Chondrocyte (in vitro differentiated cells): ENCODE measurements around the gene SPN. TPM values are rescaled to one million over a fixed set of nuclear protein-coding genes. Genes with fewer than 3 reads are reported as not detected.

ENCODE experiments used
- DNase-seq: peaks from one replicate; pipeline ENCODE4 v3.0.0; 2021; ENCODE audit warnings: mixed read lengths, low spot score
- H3K27ac Mint-ChIP-seq: one replicate; pipeline ENCODE4 v1.8.0; 2021; ENCODE audit warnings: mild to moderate bottlenecking, moderate library complexity, mixed read lengths; ENCODE audit not compliant: unreplicated experiment
- H3K27me3 Mint-ChIP-seq: 2 replicates; pipeline ENCODE4 v1.8.0; 2021; ENCODE audit warnings: low read depth, mixed read lengths
- H3K36me3 Mint-ChIP-seq: 2 replicates; pipeline ENCODE4 v1.8.0; 2021; ENCODE audit warnings: low read depth, mixed read lengths
- H3K4me1 Mint-ChIP-seq: 2 replicates; pipeline ENCODE4 v1.8.0; 2021; ENCODE audit warnings: low read depth, mild to moderate bottlenecking, mixed read lengths
- H3K4me3 Mint-ChIP-seq: one replicate; pipeline ENCODE4 v1.8.0; 2021; ENCODE audit warnings: mild to moderate bottlenecking, moderate library complexity, mixed read lengths; ENCODE audit not compliant: unreplicated experiment
- H3K9me3 Mint-ChIP-seq: 2 replicates; pipeline ENCODE4 v1.8.0; 2021; ENCODE audit warnings: low read depth, mixed read lengths
- total RNA-seq: library from RNA; stranded (reverse); gene quantifications from 3 replicates; pipeline ENCODE4 v1.2.1, GENCODE V29; 2021
- TF ChIP-seq, protein P1 (sequence below): fragments of 200-600 bp; sonication (generic); IDR thresholded peaks from 2 replicates; pipeline ENCODE4 v1.5.0; 2021; ENCODE audit warnings: antibody characterized with exemption, mild to moderate bottlenecking, moderate library complexity

Gene SPN
- total RNA-seq, 1 donor from 2014 or later: not detected

DNA sequence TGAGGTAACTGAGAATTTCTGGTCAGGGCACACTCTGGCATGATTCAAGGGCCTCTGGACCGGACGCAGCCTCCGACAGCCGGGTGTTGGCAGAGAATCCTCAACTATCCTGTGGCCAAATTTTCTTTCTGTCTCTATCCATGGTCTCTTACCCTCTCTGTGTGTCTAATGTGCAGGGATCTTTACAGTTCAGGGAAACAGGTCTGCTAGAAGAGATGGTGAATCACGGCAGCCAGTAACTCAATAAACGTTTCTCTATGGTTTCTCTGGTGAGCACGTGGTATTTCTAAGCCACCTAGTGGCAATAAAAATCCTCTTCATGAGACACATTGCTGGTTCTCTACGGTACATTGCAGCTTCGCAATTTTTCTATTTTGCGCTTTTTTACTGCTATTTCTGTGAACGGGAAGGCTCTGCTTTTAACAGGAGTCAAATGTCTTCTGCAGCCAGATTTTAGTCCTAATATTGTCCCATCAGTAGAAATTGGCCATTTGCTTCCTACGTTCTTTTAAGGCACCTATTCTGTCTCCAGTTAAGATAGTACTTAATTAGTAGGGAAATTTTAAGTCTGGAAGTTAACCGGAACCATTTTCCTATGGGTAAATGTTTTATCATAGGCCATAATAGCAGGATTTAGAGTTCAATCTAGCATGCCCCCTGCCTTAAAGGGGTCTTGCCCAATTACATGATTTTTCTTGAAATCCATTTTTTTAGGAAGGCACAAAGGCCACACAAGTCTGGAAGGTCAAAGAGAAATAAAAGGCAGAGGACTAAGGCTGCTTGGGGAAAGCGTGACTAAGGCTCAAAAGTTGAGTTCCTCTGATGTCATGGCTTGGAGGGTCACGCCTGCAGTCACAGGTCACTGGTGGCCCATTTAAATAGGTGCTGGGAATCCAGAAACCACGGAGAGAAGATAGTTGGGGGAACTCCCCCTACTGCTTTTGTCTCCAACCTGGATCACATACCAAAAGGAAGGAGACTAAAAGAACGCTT, 47.5 kb downstream of the SPN start:
- TF ChIP-seq, protein P1, sequence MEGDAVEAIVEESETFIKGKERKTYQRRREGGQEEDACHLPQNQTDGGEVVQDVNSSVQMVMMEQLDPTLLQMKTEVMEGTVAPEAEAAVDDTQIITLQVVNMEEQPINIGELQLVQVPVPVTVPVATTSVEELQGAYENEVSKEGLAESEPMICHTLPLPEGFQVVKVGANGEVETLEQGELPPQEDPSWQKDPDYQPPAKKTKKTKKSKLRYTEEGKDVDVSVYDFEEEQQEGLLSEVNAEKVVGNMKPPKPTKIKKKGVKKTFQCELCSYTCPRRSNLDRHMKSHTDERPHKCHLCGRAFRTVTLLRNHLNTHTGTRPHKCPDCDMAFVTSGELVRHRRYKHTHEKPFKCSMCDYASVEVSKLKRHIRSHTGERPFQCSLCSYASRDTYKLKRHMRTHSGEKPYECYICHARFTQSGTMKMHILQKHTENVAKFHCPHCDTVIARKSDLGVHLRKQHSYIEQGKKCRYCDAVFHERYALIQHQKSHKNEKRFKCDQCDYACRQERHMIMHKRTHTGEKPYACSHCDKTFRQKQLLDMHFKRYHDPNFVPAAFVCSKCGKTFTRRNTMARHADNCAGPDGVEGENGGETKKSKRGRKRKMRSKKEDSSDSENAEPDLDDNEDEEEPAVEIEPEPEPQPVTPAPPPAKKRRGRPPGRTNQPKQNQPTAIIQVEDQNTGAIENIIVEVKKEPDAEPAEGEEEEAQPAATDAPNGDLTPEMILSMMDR: peak; percentile 83
- no peak for DNase-seq
- H3K27ac Mint-ChIP-seq: no peak overlapping the region
- peaks cover 11% of the 10 kb centered on the region for H3K4me1 Mint-ChIP-seq
- H3K4me3 Mint-ChIP-seq: no peak overlapping the region
- H3K36me3 Mint-ChIP-seq: no peaks in the 10 kb centered on the region
- no peaks in the 10 kb centered on the region for H3K27me3 Mint-ChIP-seq
- no peaks in the 10 kb centered on the region for H3K9me3 Mint-ChIP-seq

DNA sequence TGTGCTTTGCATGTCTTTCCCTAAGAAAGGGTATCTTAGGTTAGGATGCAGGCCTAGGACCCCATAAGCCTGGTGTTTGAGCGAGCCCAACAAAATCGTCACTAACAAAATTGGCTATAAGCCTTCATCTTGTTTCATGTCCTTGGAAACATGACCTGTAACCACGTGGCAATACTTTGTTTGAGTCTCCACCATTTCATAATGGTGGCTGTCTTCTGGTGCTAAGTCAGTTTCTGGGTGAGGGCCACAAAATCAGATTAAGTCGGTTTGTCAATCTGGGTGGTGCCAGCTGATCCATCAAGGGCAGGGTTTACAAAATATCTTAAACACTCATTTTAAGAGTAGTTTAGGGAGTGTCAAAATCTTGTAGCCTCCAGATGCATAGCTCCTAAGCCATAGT, 49.8 kb downstream of the SPN start:
- Mint-ChIP-seq H3K9me3 (no peaks in the 10 kb centered on the region), H3K27me3 (no peaks in the 10 kb centered on the region), H3K27ac (no peak overlapping the region), H3K4me3 (no peak overlapping the region), H3K36me3 (no peaks in the 10 kb centered on the region), H3K4me1 (peaks cover 11% of the 10 kb centered on the region)
- DNase-seq: no peak
- TF ChIP-seq, protein P1: no peak

GRCh38 chr16:29714396-29714795, 51.3 kb downstream of the SPN start:
- no peaks in the 10 kb centered on the region for H3K9me3 Mint-ChIP-seq
- no peak overlapping the region for H3K27ac Mint-ChIP-seq
- H3K4me3 Mint-ChIP-seq: no peak overlapping the region
- TF ChIP-seq, protein P1: no peak
- no peaks in the 10 kb centered on the region for H3K36me3 Mint-ChIP-seq
- peaks cover 11% of the 10 kb centered on the region for H3K4me1 Mint-ChIP-seq
- no peaks in the 10 kb centered on the region for H3K27me3 Mint-ChIP-seq
- no peak for DNase-seq

- Mint-ChIP-seq H3K27me3 (no peaks in the 10 kb centered on the region), H3K27ac (no peak overlapping the region), H3K4me1 (peaks cover 8% of the 10 kb centered on the region), H3K4me3 (no peak overlapping the region), H3K36me3 (no peaks in the 10 kb centered on the region), H3K9me3 (no peaks in the 10 kb centered on the region)
- DNase-seq: no peak
- TF ChIP-seq, protein P1: no peak
Measured at GRCh38 chr16:29714972-29715371, 51.9 kb downstream of the SPN start.

GRCh38 chr16:29717113-29717512, 54.1 kb downstream of the SPN start:
- TF ChIP-seq, protein P1: no peak
- Mint-ChIP-seq H3K27ac (no peak overlapping the region), H3K27me3 (no peaks in the 10 kb centered on the region), H3K4me3 (no peak overlapping the region), H3K36me3 (no peaks in the 10 kb centered on the region), H3K4me1 (peaks cover 5% of the 10 kb centered on the region), H3K9me3 (no peaks in the 10 kb centered on the region)
- DNase-seq: no peak
